Sigmoid colon (tissue), 4 donors: ENCODE measurements around the gene SNX12.

Experiments
- POLR2A ChIP-seq, 2 donors: fragments of 450-650 bp; IDR thresholded peaks; one replicate each; pipeline ENCODE4 v1.6.1; 2016; ENCODE audit warnings: antibody characterized with exemption in 2 of 2, mild to moderate bottlenecking in 2 of 2, moderate library complexity in 2 of 2
- POLR2AphosphoS5 ChIP-seq, 4 donors: sonication (generic); formaldehyde crosslinking; IDR thresholded peaks; one replicate each; pipeline ENCODE4 v1.6.1; 2017; ENCODE audit warnings: antibody characterized with exemption in 4 of 4
- TF ChIP-seq, protein P1 (sequence below), 4 experiments: fragments of 450-650 bp in 3 of 4; fragments of 200-600 bp in 1 of 4; IDR thresholded peaks; one replicate each; pipeline ENCODE4 v1.5.1; 2016 to 2019; ENCODE audit warnings: antibody characterized with exemption in 4 of 4, mild to moderate bottlenecking in 3 of 4, moderate library complexity in 2 of 4

DNA sequence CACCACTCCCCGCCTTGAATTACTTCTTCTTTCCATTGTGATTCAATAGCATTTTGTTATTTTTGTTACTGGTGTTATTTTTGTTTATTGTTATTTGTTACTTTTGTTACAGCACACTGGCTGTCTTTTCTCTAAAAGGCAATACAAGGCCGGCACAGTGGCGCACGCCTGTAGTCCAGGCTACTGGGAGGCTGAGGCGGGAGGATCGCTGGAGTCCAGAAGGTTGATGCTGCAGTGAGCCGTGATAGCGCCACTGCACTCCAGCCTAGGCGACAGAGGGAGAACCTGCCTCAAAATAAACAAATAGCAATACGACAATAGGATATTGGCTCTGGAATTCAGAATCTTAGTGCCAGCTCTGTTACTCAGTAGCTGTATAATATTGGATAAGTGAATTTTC lies 49.2 kb upstream of the SNX12 start:
- TF ChIP-seq, protein P1, sequence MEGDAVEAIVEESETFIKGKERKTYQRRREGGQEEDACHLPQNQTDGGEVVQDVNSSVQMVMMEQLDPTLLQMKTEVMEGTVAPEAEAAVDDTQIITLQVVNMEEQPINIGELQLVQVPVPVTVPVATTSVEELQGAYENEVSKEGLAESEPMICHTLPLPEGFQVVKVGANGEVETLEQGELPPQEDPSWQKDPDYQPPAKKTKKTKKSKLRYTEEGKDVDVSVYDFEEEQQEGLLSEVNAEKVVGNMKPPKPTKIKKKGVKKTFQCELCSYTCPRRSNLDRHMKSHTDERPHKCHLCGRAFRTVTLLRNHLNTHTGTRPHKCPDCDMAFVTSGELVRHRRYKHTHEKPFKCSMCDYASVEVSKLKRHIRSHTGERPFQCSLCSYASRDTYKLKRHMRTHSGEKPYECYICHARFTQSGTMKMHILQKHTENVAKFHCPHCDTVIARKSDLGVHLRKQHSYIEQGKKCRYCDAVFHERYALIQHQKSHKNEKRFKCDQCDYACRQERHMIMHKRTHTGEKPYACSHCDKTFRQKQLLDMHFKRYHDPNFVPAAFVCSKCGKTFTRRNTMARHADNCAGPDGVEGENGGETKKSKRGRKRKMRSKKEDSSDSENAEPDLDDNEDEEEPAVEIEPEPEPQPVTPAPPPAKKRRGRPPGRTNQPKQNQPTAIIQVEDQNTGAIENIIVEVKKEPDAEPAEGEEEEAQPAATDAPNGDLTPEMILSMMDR (IDR thresholded peaks at IDR 0.05): no peak
- no peak for TF ChIP-seq POLR2A (IDR thresholded peaks at IDR 0.05)
- TF ChIP-seq POLR2AphosphoS5 (IDR thresholded peaks at IDR 0.05): no peak
